Measurements from ENCODE around the gene NOD2. TPM values are rescaled to one million over a fixed set of nuclear protein-coding genes. Genes with fewer than 3 reads are reported as not detected.

NOD2 gene
- total RNA-seq, 1 experiment from 2014 or later, result not detected

- DNase-seq (ENCODE audit: low spot score), result no peak
Observed at GRCh38 chr16:50670476-50670875, 22.9 kb upstream of the NOD2 start.

DNA sequence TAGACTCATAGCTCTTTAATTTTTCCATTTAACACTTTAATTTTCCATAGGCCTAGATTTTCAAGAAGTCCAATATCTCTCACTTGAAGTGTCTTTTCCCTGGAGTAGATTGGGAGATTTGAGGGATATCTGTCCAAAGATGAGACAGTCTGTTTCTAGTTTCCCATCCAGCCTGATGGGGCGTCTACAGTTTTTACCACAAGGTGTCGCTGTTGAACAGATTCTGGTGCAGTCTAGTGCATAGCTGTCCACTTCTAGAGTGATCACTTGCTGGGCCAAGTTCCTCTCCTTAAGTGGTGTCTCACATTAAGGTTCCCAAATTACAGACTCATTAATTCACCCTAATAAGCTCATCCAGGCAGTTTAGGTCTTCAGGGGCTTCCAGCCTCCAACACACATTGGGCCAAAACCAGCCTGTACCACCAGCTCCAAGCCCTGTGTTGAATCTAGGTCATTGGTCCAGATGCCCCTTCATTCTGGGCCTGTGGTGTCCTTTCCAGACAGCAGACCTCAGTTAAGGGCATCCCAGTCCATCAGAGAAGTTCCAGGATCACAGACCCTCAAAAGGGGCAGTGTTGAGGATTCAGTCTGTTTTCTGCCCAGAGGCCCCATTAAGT lies 21.7 kb upstream of the NOD2 start:
- no peak for DNase-seq (ENCODE audit: low spot score)

DNA sequence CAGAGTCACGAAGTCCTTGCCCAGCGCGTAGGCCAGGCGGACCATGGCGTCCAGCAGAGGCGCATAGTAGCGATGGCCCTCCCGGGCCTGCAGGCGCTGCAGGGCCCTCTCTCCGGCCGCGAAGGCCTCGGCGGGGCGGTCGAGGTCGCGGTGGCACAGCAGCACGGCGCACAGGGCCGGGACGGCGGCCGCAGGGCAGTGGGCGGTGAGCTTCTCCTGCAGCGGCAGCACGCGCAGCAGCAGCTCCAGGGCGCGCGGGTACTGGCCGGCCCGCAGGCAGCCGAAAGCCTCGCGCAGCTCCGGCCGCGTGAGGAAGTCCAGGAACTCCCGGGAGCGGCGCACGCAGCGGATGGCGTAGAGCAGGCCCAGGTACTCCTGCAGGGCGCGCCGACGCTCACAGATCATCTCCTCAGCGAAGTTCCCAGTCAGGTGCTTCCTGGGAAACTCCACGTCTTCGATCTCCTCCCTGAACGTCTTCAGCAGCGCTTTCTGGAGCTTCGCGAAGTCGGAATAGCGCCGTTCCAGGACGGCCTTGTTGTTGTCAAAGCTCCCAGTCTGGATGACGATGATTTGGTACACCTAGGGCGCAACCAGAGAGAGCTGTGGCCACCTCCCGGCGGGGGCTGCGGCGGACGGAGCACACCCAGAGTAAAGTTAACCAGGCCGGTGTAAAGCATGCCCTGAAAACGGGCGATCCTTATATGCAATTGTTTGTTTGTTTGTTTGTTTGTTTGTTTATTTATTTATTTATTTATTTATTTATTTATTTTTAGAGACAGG lies 19.7 kb upstream of the NOD2 start:
- no peak for DNase-seq (ENCODE audit: low spot score)

- peak; percentile 38 for DNase-seq (ENCODE audit: low spot score)
Observed at GRCh38 chr16:50674831-50675230, 18.6 kb upstream of the NOD2 start.

DNA sequence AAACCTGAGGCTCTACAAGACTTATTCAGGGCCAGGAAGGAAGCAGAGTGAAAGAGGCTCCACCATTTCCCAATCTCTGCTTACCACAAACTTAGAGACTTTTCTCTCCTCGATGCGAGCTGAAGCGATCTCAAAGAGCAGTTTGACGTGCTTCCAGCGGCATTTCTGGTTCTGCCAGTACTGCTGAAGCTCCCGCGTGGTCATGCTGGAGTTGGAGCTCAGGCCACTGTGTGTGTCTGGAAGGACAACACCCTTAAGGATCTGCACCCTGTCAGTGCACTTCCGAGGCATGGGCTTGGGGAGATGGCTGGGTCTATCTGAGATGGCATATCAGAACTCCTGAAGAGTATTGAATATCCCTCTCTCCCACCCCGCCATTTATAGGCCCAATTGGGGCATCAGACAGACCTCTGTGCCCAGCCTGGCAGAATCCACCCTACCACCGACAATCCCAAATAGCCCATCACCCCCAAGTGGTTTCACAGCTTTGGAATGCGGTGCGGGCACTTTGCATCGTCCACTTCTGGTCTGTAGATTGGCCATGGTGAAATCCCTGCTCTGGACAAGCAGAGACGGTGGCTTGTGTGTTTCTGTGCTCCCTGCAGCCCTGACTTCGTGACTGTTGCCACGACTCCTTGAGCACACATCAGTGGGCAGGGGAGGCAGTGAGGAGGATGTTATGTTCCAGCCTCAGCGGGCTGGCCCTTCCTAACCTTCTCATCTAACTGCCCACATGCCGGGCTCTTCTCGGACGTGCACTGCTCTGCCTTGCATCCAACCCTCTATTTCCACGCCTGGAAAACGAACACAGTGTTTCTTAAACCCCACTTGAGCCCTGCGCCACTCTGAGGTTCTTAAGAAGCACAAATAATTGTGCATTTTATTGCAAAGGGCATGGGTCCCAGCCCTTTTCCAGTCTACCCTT lies 17.5 kb upstream of the NOD2 start:
- no peak for DNase-seq (ENCODE audit: low spot score)

DNA sequence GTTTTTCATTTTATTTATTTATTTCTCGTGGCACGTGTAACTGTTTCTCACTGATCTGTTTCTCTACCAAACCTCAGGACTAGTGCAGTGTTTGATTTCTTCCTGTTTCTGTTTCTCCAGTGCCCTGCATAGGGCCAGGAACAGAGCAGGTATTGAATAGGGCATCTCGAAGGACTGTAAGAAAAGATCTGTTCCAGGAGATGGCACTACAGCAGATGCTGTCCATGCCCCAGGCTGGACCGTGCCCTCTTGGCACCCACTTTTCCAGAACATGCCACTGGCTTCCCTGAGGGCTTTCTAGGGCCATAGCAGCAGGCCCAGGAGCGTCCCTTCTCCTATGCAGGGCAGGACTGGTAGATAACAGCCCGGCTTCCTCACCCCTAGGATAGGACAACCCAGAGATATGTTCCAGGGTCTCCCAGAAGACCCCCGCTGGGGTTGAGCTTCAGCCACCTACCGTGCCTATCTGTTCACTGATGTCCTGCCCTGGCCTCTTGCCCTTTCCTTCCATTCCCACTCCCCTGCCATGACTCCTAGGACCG lies 16.7 kb upstream of the NOD2 start:
- no peak for DNase-seq (ENCODE audit: low spot score)

DNA sequence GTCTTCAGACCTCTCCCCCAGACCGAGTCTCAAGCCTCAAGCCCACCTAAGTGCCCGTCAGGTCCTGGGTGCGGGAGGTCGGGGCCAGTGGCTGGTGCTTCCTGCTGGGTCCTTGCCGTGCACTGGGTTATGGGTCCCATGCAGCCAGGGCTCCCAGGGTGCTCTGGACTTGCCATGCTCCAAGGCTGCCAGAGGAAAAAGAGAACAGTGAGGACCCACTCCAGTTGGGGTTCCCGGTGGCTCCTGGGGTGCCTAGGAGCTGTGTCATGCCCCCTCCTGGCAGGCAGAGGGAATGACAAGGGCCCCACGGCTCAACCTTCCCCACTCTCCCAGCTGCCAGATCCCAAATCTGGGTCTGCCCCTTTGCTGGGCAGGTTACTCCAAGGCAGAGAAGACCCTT lies 16.1 kb upstream of the NOD2 start:
- no peak for DNase-seq (ENCODE audit: low spot score)

- DNase-seq (ENCODE audit: low spot score), result no peak
Observed at GRCh38 chr16:50678531-50678930, 14.9 kb upstream of the NOD2 start.

- DNase-seq (ENCODE audit: low spot score), result no peak
Observed at GRCh38 chr16:50679266-50679665, 14.1 kb upstream of the NOD2 start.

DNA sequence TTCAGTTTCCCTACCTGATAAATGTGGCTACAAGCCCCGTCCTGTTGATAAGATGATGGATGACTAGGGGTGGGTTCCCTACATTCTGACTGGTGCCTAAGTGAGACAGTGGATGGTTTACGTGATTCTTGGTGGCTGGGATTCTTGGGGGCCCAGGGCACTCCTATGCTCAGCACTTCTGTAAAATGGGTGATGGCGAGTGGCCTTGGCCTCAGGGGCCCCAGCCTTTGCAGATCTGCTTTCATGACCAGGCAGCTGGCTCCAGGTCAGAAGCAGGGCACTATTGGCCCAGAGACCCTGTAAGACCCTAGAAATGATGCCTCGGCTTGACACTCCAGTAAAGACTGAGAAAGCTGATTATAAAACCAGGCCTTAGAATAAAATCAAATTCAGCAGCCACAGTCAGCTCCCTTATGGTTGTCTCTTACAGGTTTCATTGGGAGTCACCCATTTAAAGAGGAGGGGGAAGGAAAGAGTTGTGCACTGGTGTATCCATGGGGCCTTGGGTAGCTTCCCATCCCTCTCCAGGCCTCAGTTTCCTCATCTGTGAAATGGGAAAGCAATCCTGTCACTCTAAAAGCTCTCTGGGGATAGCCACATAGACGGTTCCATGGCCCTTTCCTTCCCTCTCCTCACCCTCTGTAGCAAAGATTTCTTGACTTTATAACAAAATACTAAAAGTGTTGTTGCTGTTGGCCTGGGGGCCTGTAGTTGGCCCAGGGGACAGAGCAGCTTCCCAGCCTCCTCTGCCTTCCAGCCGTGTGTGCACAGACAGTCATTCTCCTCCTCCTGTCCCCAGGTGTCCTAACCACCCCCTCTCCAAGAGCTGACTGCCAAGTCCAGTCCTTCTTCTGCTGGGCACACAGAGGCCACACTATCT lies 13.5 kb upstream of the NOD2 start:
- no peak for DNase-seq (ENCODE audit: low spot score)

- no peak for DNase-seq (ENCODE audit: low spot score)
Observed at GRCh38 chr16:50680556-50680893, 12.9 kb upstream of the NOD2 start.

GRCh38 chr16:50681021-50681885 lies 12.2 kb upstream of the NOD2 start, which contains the start of gene SNX20:
TSS of gene SNX20 (minus strand) at chr16:50681312. CDS start at chr16:50677526, 3,786 bp downstream.
- no peak for DNase-seq (ENCODE audit: low spot score)

GRCh38 chr16:50683689-50684374 lies 9.6 kb upstream of the NOD2 start:
- DNase-seq (ENCODE audit: low spot score), result no peak

DNA sequence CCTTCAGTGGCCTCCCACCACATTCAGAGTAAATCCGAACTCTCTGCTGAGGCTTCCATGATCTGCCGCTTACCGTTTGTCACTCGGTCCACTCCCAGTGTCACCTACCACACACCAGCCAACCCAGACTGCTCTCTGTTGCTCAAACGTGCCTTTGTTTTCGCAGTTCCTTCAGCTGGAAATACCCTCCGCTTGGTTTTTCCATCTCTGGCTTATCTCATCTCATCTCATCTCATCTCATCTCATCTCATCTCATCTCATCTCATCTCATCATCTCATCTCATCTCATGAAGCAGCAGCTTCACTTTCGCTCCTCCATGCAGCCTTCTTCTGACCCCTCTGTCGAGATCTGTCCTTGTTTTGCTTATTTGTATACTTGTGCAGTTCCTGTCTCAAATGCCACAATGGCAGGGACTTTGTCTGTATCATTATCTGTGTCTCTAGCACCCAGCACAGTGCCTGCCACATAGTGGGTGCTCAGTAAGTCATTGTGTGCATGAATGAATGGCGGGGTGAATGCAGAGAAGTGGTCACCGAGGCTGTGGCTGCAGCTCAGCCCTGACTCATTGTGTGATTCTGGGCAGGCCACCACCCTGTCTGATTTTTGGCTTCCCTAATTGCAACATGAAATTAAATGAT lies 8.5 kb upstream of the NOD2 start:
- no peak for DNase-seq (ENCODE audit: low spot score)

DNA sequence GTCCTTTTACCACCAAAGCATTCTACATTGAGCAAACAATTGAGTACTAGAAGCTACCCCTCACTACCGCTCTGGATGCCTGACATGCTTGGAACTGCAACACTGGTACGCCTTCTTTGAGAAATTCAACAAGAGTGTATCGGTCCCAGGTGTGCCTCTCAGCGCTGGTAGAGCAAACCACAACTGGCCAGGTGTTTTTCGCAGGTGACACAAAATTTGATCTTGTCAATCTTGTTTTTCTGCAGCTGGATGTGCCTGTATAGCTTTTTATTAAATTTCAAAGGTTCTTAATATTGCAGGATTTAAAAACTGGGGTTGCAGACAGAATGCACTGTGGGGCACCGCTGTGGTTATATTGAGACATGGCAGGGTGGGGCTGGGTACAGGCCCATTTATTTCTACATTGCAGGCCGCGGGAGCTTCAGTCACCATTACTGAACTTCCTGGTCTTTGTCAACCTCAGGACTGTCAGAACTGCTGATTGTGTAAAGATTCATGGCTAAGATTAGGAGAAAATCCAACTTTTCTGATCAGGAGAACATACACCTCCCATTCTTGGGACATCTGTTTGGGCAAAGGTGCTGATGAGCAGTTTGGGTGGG lies 7.8 kb upstream of the NOD2 start:
- DNase-seq (ENCODE audit: low spot score), result no peak

- DNase-seq (ENCODE audit: low spot score), result no peak
Observed at GRCh38 chr16:50688083-50688482, 5.3 kb upstream of the NOD2 start.

GRCh38 chr16:50688867-50689266 lies 4.5 kb upstream of the NOD2 start:
- DNase-seq (ENCODE audit: low spot score), result no peak

GRCh38 chr16:50690177-50690576 lies 3.2 kb upstream of the NOD2 start:
- no peak for DNase-seq (ENCODE audit: low spot score)

GRCh38 chr16:50692644-50692998 lies 785 bp upstream of the NOD2 start:
- DNase-seq (ENCODE audit: low spot score), result no peak

Data from H4 (cell line).